Measurements from ENCODE around the gene CHRNA3.

GRCh38 chr15:78563092-78563491 is 57.7 kb downstream of the CHRNA3 start:
- TF ChIP-seq CTCF (IDR thresholded peaks at IDR 0.05) (no peak), POLR2A (IDR thresholded peaks at IDR 0.05) (no peak)
